ENCODE results near the gene RAPGEF4. TPM values are rescaled to one million over a fixed set of nuclear protein-coding genes. Genes with fewer than 3 reads are reported as not detected.

RAPGEF4 gene
- total and polyA plus RNA-seq, 2 of the 8 experiments (the other 6 are each of a cell fraction or from before 2014, with no cell fraction given), result 1.2 to 2.6 TPM

DNA sequence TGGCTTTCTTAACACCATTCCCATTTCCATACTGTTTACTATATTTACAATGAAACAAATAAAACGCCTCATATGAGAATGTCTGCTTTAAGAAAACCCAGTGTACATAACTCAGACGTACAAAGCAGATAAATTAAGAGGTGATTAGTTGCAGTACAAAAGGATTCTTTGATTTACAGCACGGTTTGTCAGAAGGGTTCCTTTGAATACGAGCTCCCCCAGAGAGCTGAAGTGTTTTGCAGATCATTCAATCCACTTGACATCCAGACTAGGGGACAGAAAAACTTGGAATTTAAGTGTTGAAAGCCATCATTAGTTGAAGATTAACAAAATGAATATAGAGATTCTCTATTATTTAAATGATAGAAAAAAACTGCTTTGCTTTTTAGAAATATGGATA lies 72.5 kb downstream of the RAPGEF4 start:
- Histone ChIP-seq H3K79me2 (ENCODE audit: control insufficient read depth in 1 of 2, insufficient read depth in 2 of 2, low read length in 2 of 2) (no peaks in the 10 kb centered on the region), H2BK20ac (ENCODE audit: low read length) (no peak overlapping the region), H3K4me3 (ENCODE audit: extremely low read depth in 1 of 4, insufficient read depth in 2 of 4, low read depth in 3 of 4, low read length in 4 of 4) (no peak overlapping the region), H3K4ac (replicated peaks; ENCODE audit: insufficient read length, low read depth, low read length) (no peak overlapping the region), H2BK15ac (ENCODE audit: low read length) (no peak overlapping the region), H3K36me3 (ENCODE audit: control insufficient read depth in 2 of 4, insufficient read depth in 4 of 4, low read length in 3 of 4) (no peaks in the 10 kb centered on the region), H2AK5ac (ENCODE audit: low read depth, low read length) (no peak overlapping the region), H3K56ac (replicated peaks; ENCODE audit: insufficient read length, low read depth, low read length) (no peak overlapping the region), H2BK12ac (ENCODE audit: low read depth, low read length) (no peak overlapping the region), H3K18ac (ENCODE audit: extremely low read depth, low read length) (no peak overlapping the region), H3K79me1 (ENCODE audit: low read depth, low read length) (no peaks in the 10 kb centered on the region), H3K4me1 (replicated peaks in 1 of 4; ENCODE audit: control insufficient read depth in 3 of 4, insufficient read depth in 4 of 4, low read length in 3 of 4) (no peaks in the 10 kb centered on the region), H2BK5ac (ENCODE audit: low read depth, low read length) (no peak overlapping the region), H3K27me3 (replicated peaks in 1 of 4; ENCODE audit: control insufficient read depth in 3 of 4, extremely low read depth in 1 of 4, insufficient read depth in 3 of 4, low read length in 3 of 4) (no peaks in the 10 kb centered on the region), H3K4me2 (ENCODE audit: insufficient read depth in 1 of 2, low read depth in 2 of 2, low read length in 2 of 2) (no peak overlapping the region), H2BK120ac (replicated peaks; ENCODE audit: low read depth, low read length) (no peak overlapping the region), H2AFZ (ENCODE audit: low read length) (no peak overlapping the region), H3K9ac (replicated peaks in 1 of 4; ENCODE audit: extremely low read depth in 1 of 4, low read depth in 3 of 4, low read length in 3 of 4) (no peak overlapping the region), H4K5ac (ENCODE audit: insufficient read length, low read depth, low read length) (no peak overlapping the region), H3K23me2 (ENCODE audit: low read depth, low read length) (no peaks in the 10 kb centered on the region), H3K14ac (ENCODE audit: insufficient read length) (no peak overlapping the region), H4K20me1 (replicated peaks in 1 of 2; ENCODE audit: control insufficient read depth in 1 of 2, insufficient read depth in 2 of 2, low read length in 2 of 2) (no peaks in the 10 kb centered on the region), H3K23ac (ENCODE audit: insufficient read length) (no peak overlapping the region), H3K27ac (ENCODE audit: low read depth, low read length) (no peak overlapping the region), H4K91ac (replicated peaks; ENCODE audit: insufficient read length, low read length) (no peak overlapping the region), H3K9me3 (ENCODE audit: insufficient read depth in 2 of 2, low read depth in 1 of 2, low read length in 1 of 2) (peaks cover 0 to 3% of the 10 kb centered on the region in 2 experiments; a peak in 2 of 4 replicates), H4K8ac (ENCODE audit: extremely low read depth, insufficient read depth, low read length) (no peak overlapping the region)
- FAIRE-seq (no peak), DNase-seq (ENCODE audit: low read depth in 1 of 2, low spot score in 2 of 2) (no peak)
- 81% methylated on average over 4 of the region's 4 CpGs; no CpG with 5 or more reads in 1 of the 2 experiments for WGBS, 2 experiments (ENCODE audit: extremely low coverage in 1 of 2, insufficient coverage in 1 of 2, insufficient read length in 1 of 2, insufficient replicate concordance in 2 of 2, low coverage in 1 of 2, low lambda C conversion rate in 2 of 2, missing lambda C conversion rate in 1 of 2)
- ChIA-PET CTCF (ENCODE audit: partially characterized antibody) (interaction anchor here (1.0 to 2.5 kb wide), 3 partner anchors 27 to 390 kb away, joined by 3 to 7 read pairs (median 4); no protein-coding TSS in a partner anchor), POLR2A (ENCODE audit: partially characterized antibody) (no interaction called here)
- TF ChIP-seq EP300 (IDR thresholded peaks at IDR 0.05; ENCODE audit: borderline replicate concordance in 1 of 2, low read depth in 2 of 2, low read length in 2 of 2), result no peak
- TF ChIP-seq HDAC6 (IDR thresholded peaks at IDR 0.05; ENCODE audit: low read depth, low read length), result no peak
- TF ChIP-seq KDM4A (IDR thresholded peaks at IDR 0.05; ENCODE audit: low read depth, low read length, severe bottlenecking), result no peak
- TF ChIP-seq BCL11A (IDR thresholded peaks at IDR 0.05; ENCODE audit: low read depth in 2 of 2, low read length in 2 of 2), result no peak
- TF ChIP-seq NANOG (IDR thresholded peaks at IDR 0.05; ENCODE audit: insufficient read depth, low read depth, low read length, poor library complexity, severe bottlenecking), result no peak
- no peak for TF ChIP-seq HDAC2 (IDR thresholded peaks at IDR 0.05; ENCODE audit: borderline replicate concordance in 1 of 2, low read depth in 2 of 2, low read length in 2 of 2)
- TF ChIP-seq EGR1 (IDR thresholded peaks at IDR 0.05; ENCODE audit: borderline replicate concordance, low read depth, low read length), result no peak
- TF ChIP-seq RXRA (IDR thresholded peaks at IDR 0.05; ENCODE audit: insufficient read depth, low read depth, low read length), result no peak
- no peak for TF ChIP-seq EZH2 (IDR thresholded peaks at IDR 0.05; ENCODE audit: low read depth, low read length, severe bottlenecking)
- no peak for TF ChIP-seq SUZ12 (IDR thresholded peaks at IDR 0.05; ENCODE audit: low read length)
- no peak for TF ChIP-seq POU5F1 (IDR thresholded peaks at IDR 0.05; ENCODE audit: low read depth, low read length)
- no peak for TF ChIP-seq NRF1 (IDR thresholded peaks at IDR 0.05; ENCODE audit: low read depth, low read length)
- no peak for TF ChIP-seq SIN3A (conservative IDR thresholded peaks at IDR 0.05 in 1 of 2, IDR thresholded peaks at IDR 0.05 in 1 of 2; ENCODE audit: low read depth in 1 of 2, low read length in 2 of 2)

All from H1 (cell line).